Adrenal gland (tissue), 5 donors: ENCODE measurements around the gene NFYC.

Source experiments
- CTCF ChIP-seq, 6 experiments: fragments of 450-650 bp in 4 of 6; fragments of 200-600 bp in 2 of 6; sonication (generic) in 1 of 6; IDR thresholded peaks; 1 replicate in 5 of 6; 2 replicates in 1 of 6; pipeline versions ENCODE4 v1.5.1 to v1.8.0; 2016 to 2021; ENCODE audit warnings: antibody characterized with exemption in 6 of 6, mild to moderate bottlenecking in 2 of 6, moderate library complexity in 1 of 6
- POLR2A ChIP-seq, 2 donors: fragments of 450-650 bp; IDR thresholded peaks; one replicate each; pipeline ENCODE4 v1.6.1; 2017; ENCODE audit warnings: antibody characterized with exemption in 2 of 2, mild to moderate bottlenecking in 2 of 2, moderate library complexity in 1 of 2
- donor health status: DM: no; HTN: no; CAD: no.

GRCh38 chr1:40646315-40646714 is 45.2 kb upstream of the NFYC start:
- TF ChIP-seq POLR2A (IDR thresholded peaks at IDR 0.05) (no peak), CTCF (IDR thresholded peaks at IDR 0.05) (no peak)
